Measurements from ENCODE around the gene CERS6.
"Not testable (repeated sequence)": the region's sequence is repeated elsewhere in the genome, so short reads cannot be mapped to it uniquely, and the experiment has no call there.

Gene CERS6

GRCh38 chr2:168455645-168456520 is at the start of gene CERS6:
Gene CERS6 (plus strand): TSS chr2:168456272. CDS start chr2:168456449, 177 bp downstream.
- peak; percentile 81 for DNase-seq

GRCh38 chr2:168412301-168412700 is 43.8 kb upstream of the CERS6 start:
- DNase-seq, result not testable (repeated sequence)

- not testable (repeated sequence) for DNase-seq
Observed at GRCh38 chr2:168413101-168413500, 43.0 kb upstream of the CERS6 start.

- no peak for DNase-seq
Observed at GRCh38 chr2:168416555-168416954, 39.5 kb upstream of the CERS6 start.

- DNase-seq, result no peak
Observed at GRCh38 chr2:168422584-168422983, 33.5 kb upstream of the CERS6 start.

GRCh38 chr2:168424112-168424951 is 31.7 kb upstream of the CERS6 start:
- DNase-seq, result no peak

- DNase-seq, result no peak
Observed at GRCh38 chr2:168424971-168425370, 31.1 kb upstream of the CERS6 start.

GRCh38 chr2:168426861-168427260 is 29.2 kb upstream of the CERS6 start:
- no peak for DNase-seq

- no peak for DNase-seq
Observed at GRCh38 chr2:168427451-168427850, 28.6 kb upstream of the CERS6 start.

- no peak for DNase-seq
Observed at GRCh38 chr2:168428431-168428830, 27.6 kb upstream of the CERS6 start.

GRCh38 chr2:168429988-168430387 is 26.1 kb upstream of the CERS6 start:
- DNase-seq, result no peak

- DNase-seq, result no peak
Observed at GRCh38 chr2:168430431-168430830, 25.6 kb upstream of the CERS6 start.

- DNase-seq, result no peak
Observed at GRCh38 chr2:168431301-168432024, 24.6 kb upstream of the CERS6 start.

- DNase-seq, result no peak
Observed at GRCh38 chr2:168432100-168432499, 24.0 kb upstream of the CERS6 start.

GRCh38 chr2:168432565-168433186 is 23.4 kb upstream of the CERS6 start:
- no peak for DNase-seq

GRCh38 chr2:168433527-168433926 is 22.5 kb upstream of the CERS6 start:
- no peak for DNase-seq

GRCh38 chr2:168434146-168434545 is 21.9 kb upstream of the CERS6 start:
- no peak for DNase-seq

- DNase-seq, result no peak
Observed at GRCh38 chr2:168436840-168437239, 19.2 kb upstream of the CERS6 start.

GRCh38 chr2:168438553-168438952 is 17.5 kb upstream of the CERS6 start:
- no peak for DNase-seq

GRCh38 chr2:168439536-168439935 is 16.5 kb upstream of the CERS6 start:
- no peak for DNase-seq

- no peak for DNase-seq
Observed at GRCh38 chr2:168441214-168441872, 14.7 kb upstream of the CERS6 start.

- no peak for DNase-seq
Observed at GRCh38 chr2:168443818-168444217, 12.3 kb upstream of the CERS6 start.
